GM21447 (cell line): Measurements from ENCODE around the gene ADGRD1.
"Not testable (repeated sequence)": the region's sequence is repeated elsewhere in the genome, so short reads cannot be mapped to it uniquely, and the experiment has no call there.

Experiments
- ATAC-seq: cut with Tn5 transposase; IDR thresholded peaks from one replicate; pipeline ENCODE4 v1.9.1; 2021; ENCODE audit not compliant: unreplicated experiment

Gene ADGRD1

DNA sequence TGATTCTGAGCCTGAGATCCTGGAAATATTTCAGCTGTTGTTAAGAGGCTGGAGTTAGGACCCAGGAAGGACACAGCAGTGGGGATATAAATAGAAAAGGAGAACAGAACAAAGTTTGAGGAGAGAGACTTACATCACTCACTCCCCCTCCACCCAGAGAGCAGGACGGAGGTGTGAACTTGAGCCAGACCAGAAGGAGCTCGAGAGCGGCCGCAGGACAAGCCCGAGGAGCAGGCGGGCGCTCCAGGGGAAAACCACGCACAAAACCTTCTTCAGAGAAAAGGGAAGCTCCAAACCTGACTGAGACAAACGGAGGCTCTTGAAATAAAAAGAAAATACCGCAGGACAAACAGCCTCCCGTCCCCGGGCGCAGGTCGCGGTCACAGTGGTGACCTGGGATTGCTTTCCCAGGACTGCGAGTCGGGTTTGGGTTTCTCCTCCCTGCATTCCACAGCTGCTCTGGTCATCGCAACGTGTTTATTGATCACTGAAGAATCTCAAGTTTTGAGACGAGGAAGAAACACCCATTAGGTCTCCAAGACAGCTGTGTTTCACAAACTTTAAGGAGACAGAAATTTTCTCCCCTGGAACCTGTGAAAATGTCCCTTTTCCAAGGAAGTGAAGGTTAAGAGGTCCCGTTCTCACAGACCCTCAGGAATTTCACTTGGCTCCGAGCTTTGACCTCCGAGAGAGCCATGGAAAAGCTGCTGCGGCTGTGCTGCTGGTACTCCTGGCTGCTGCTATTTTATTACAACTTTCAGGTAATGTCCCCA lies at the start of gene ADGRD1:
ADGRD1 (plus strand) TSS at position 137 of the 773 bp plus-strand sequence; CDS start at position 696, 559 bp downstream.
- ATAC-seq: no peak

DNA sequence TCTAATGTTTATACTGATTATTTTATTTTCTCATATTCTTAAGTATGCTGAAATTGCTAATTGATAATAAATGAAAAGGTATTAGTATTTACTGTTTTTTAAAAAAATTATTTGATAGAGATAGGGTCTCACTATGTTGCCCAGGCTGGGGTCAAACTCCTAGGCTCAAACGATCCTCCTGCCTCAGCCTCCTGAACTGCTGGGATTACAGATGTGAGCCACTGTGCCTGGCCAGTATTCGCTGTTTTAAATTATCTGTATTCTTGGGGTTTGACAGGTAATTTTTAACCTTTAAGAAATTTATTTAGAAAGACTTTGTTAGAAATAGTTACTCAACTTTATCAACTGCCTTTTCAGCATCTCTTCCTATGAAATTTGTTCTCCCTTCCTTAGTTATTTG lies 49.6 kb upstream of the ADGRD1 start:
- no peak for ATAC-seq

DNA sequence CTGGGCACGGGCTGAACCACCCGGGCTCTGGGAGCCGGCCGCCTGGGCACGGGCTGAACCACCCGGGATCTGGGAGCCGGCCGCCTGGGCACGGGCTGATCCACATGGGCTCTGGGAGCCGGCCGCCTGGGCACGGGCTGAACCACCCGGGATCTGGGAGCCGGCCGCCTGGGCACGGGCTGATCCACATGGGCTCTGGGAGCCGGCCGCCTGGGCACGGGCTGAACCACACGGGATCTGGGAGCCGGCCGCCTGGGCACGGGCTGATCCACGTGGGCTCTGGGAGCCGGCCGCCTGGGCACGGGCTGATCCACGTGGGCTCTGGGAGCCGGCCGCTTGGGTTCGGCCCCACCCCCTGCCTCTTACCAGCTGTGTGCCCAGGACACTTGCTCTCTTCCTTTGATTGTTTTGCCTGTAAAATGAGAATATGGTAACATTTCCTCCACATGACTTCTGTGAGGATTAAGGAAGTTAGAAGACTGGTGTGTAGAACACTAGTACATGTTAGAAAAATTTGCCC lies 48.7 kb upstream of the ADGRD1 start:
- not testable (repeated sequence) for ATAC-seq

DNA sequence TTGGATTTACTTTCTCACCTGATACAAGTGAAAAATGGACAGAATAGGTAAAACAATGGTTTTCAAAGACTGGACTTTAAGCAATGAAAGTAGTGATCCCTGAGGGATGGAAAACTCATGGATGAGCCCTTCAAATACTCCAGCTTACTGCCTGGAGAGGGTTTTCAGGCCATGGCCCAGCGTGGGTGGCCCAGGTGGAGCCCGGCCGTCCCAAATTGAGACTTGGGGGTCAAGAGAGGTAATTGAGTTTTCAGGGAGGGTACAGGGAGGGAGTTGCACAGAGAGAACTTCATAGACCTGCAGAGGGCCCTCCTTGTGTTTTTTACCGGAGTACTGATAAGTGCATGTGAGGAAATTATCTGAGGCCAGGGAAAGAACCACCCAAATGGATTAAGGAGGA lies 44.6 kb upstream of the ADGRD1 start:
- ATAC-seq: no peak

DNA sequence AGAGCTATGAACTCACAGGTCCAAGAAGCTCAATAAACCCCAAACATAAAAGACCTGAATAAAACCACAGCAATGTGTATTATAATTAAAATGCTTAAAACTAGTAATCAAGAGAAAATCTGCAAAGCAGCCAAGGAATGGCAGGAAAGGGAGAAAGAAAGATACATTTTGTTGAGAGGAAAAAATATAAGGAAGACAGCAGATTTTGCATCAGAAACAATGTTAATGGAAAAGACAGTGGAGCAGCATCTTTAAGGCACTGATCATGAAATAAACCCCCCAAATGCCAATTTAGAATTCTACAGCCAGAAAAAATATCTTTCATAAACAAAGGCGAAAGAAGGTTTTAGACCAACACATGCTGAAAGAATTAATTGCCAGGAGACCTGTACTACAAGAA lies 42.5 kb upstream of the ADGRD1 start:
- ATAC-seq: no peak

DNA sequence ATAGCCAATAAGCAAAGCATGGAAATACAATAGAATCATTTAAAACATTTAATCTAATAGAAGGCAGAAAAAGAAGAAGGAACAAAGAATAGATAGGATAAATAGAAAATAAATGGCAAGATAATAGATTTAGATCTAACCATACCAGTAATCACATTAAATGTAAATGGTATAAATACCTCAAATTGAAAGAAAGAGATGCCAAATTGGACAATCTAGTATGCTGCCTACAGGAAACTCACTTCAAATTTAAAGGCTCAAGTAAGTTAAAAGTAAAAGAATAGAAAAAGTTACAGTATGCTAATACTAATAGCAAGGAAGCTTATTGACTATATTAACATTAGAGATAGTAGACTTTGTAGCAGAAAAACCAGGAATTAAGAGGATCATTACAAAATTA lies 41.8 kb upstream of the ADGRD1 start:
- no peak for ATAC-seq

DNA sequence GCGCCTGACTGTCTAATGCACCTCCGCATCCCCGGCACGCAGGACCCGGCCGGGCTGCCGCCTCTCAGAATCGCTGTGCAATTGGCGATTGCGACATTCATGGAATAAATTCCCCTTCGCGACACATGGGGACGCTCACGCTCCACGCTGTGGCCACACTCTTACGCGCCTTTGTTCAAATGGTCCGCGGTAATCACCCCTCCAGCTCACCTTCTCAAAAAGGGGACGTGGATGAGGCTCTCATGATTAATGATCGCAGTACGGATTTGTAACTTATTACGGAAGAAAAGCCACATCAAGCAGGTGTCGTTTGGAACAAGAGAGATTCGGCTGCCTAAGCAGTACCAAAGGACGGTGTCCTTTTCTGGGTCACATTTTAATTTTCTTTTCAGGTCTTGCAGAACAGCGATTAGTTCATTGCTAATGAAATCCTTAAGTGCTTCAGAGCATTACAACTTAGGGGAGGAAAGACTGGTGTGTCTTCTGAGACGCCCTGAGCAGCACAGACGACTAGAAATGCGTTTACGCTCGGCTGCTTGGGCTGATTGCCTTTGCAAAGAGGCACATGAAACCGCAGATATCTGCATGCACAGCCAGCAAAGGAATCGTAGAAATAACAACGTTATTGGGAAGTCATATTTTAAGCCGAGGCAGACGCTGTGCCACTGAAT lies 37.3 kb upstream of the ADGRD1 start:
- no peak for ATAC-seq

DNA sequence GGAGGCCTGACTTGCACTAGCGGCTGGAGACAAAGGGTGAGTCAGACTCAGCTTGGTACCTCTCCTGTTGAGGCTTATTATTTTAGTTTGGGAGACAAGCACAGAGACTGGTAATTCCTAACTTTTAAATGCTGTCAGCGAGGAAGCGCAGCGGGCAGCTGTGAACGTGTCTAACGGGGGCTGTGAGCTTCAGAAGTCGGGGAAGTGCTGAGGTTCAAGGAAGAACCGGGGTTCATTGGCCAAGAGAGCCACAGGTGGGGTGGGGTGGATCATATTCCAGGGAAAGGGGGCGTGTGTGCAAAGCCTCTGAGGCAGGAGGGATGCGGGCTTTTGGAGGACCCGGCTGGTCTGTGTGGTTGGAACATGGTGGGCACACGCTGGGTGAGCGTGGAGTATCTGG lies 36.1 kb upstream of the ADGRD1 start:
- no peak for ATAC-seq

DNA sequence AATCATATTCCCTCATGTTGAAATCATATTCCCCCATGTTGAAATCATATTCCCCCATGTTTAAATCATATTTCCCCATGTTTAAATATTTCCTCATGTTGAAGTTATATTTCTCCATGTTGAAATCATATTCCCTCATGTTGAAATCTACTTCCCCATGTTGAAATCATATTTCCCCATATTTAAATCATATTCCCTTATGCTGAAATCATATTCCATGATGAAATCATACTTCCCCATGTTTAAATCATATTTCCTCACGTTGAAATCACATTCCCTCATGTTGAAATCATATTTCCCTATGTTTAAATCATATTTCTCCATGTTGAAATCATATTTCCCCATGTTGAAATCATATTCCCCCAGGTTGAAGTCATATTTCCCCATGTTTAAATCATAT lies 34.6 kb upstream of the ADGRD1 start:
- no peak for ATAC-seq

DNA sequence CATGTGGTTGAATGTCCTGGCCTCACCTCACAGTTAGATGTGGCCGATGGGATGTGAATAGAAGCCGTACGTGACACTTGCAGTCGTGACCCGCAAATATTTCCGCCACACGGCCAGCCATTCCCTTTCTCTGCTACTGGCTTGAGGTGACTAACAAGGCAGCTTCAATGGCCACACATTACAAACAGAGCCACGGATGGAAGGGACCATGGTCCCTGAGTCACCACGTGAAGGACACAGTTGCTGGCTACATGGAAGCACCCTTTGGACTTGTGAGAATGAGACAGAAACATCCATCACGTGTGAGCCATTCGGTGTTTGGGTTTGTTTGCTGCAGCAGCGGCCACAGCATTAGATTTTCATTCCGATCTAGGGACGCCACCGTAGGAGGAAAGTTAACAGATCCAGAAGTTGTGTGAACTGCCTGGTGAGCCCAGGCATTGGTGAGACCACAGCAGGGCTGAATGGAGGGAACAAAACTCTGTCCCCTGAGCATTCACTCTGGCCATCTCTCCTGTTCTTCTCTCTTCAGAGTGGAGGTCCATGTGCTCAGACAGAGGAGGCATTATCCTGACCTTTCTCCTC lies 33.5 kb upstream of the ADGRD1 start:
- no peak for ATAC-seq

DNA sequence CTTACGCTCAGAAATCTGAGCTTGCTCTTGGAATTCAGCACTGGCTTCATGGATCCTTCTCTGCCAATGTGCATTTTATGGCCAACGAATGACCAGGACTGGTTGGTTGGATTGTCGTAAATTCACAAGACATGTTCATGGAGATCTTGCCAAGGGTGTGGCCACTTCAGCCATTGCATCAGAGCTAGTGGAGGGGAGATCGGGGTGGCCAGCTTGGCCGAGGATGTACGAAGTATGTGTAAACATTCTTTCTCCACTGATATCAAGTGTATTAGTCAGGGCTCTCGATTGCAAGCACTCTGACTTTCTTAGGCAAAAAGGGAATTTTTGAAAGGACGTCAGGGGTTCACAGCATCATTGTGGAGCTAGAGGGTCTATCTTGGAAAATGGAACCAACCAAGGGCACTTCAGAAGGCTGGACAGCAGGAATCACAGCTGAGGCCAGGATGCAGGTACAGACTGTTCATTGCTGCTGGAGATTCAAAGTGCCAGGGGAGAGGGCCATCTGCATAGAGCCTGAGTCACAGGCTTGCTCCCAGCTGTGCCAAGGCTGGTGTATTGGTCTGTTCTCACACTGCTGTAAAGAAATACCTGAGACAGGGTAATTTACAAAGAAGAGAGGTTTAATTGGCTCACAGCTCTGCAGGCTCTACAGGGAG lies 32.9 kb upstream of the ADGRD1 start:
- no peak for ATAC-seq

DNA sequence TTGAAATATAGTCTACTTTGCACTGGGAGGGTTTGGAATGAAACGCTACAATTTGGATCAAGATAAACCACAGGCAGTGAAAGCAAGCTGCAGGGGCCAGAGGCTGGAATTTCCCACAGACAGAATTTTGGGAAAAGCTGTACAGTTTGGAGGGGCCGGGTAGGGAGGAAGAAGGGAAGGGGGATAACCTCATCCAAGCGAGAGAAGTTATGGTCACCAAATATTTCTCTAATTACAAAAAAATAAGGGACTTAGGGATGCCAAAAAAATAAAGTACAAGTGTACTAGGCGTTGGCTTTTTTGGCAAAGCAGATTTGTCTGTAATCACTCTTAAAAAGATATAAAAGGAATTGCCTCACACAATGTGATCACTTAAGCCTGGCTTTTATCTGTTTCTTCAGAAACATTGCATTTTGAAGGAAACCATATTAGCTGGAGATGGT lies 31.2 kb upstream of the ADGRD1 start:
- no peak for ATAC-seq

DNA sequence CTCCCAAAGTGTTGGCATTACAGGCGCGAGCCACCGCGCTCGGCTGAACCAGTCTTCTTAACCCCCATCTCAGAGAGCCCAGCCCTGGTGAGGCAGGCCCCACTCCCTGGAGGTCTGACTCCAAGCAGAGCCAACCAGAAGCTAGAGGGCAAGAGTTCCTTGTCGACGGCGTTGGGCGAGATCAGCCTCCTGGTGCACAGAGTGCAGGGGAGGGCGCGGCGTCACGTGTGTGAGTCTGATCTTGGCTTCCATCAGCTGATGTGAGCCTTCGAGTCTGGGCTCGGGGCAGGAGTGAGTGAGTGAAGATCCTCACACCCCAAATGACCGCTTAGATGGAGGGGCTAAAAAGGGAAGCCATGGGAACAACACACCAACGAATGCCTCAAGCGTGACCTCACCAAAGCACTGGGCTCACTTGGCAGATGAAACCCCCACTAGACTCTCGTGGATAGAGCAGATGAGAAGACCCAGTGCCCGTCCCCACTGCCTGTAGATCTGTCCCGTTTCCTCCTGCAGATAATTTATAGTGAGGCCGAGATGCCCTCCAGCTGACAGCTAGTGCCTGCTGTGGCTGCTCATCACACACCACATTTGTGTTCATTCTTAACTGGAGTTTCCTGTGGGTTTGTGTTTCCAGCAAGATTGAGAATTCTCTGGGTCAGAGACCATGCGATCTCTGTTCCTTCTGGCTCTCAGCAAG lies 28.6 kb upstream of the ADGRD1 start:
- ATAC-seq: no peak

DNA sequence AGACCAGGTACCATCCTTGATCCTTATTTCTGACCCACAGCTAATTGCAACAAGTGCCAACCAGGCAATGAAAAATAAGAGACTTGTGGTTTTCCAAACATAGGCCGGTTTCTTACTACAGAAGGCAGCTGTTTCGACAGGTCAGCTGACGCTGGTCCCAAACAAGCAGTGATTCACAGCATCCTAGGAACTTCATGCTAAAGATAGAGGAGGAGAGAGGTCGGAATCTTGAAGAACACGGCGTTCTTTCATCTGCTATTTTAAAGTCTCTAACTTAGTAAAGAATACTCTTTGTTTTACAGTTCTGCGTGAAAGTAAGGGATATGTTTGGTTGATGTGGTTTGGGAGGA lies 28.1 kb upstream of the ADGRD1 start:
- no peak for ATAC-seq

DNA sequence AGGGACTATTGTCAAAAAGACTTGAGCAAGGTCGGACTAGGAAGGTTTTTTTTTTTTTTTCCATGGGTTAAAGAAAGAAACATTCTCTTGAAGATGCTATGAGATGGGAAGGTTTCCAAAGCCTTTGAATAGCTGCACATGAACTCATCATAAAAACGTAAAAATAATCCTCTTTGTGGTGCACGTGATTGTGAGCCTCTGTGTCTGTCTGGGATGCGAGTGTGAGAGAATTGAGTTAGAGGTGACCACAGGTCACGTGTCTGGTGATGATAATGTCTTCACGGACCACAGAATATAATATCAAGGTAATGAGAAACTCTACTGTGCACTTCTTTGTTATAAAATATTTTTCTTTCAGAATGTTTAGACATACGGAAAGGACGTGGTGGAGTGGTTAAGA lies 24.3 kb upstream of the ADGRD1 start:
- ATAC-seq: no peak

DNA sequence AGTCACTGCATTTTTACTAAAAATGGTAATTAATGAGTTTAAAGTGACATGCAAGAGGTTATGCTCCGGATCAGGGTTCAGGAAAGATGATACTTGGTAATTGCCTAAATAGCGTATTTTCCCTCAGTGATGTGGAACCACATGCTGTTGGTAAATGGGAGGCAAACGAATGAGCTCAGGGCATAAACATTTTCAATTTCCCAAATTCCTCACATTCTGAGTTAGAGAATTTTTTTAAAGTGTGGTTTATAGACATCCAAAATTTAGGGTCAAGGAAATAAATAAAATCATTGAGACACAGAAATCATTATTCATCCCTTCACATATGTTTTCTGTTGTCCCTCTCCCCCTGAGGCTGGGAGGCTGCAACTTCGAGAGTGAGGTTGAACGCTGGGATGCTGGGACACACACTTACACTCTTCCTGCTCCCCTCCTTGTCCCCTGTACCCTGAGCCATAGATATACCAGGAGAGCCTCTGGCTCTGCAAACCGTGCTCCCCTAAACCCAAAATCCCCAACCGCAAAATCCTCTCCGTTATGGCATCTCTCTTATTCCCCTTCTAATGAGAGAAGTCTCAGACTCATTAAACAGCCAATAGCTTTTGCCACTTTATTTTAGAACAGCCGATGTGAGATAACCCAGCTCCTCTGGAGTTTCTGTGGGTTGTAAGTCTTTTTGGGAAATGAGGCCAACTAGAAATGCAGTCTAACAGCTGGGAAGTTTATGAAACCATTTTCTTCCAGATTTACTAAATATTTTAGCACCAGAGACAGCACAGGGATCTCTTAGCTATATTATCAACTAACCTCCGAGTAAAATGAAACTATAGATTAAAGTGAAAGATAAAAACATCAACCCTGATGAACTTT lies 21.4 kb upstream of the ADGRD1 start:
- no peak for ATAC-seq

DNA sequence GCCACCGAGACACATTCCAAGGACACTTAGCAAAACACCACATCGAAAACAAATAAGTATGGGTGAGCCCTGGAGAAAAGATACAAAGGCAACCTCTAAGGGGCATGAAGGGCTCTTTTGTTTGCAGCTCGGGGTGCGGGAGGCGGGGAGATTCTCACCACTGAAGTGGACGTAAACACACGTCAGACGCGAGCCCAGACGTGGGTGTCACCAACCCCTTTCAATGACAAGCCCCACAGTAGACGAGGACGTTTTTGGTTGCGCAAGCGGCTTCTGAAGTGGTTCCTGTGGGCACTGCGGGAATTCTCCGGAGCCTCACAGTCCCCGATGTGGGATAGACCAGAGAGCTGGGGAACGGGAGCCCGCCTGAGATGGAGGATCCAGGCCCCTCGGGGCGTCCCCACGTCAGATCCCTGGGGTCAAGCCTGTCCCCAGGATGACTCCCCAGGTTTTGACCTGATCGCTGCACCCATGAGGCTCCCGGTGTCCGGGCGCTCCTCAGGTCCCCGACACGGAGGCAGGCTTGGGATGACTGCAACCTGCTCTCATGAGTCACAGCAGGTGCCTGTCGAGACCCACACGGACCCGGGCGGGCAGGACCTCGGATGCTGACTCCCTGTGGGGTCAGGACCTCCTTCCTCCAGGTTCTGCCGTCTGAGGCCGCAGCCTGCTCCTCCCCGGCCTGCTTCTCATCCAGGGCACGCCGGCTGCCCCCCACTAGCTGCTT lies 20.3 kb upstream of the ADGRD1 start:
- no peak for ATAC-seq

DNA sequence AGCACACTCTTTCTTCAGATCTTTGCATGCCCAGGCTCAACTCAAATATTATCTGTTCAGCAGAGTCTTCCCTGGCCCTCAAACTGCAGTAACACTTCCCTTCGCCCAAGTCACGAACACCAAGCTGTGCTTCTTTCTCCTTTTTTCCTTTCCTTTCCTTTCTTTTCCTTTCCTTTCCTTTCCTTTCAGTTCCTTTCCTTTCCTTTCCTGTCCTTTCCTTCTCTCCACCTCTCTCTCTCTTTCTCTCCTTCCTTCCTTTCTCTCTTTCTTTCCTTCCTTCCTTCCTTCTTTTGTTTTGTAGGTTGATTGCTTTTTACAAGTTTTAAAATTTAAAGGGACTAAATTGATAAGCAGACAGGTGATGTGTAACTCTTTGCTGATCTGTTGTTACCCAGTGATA lies 19.0 kb upstream of the ADGRD1 start:
- no peak for ATAC-seq

DNA sequence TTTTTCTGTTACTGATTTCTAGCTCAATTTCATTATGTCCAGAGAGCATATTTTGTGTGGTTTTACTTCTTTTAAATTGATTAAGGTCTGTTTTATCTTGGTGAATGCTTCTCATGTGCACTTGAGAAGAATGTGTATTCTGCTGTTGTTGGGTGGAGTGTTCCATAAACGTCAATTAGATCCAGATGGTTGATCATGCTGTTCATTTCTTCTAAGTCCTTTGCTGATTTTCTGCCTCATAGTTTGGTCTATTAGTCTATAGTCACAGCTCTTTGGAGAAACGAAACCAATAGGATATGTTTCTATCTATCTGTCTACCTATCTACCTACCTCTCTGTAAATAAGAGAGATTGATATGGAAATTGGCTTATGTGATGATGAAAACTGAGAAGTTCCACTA lies 17.1 kb upstream of the ADGRD1 start:
- no peak for ATAC-seq
